ENCODE measurements around the gene TBC1D4.

Gene TBC1D4

GRCh38 chr13:75430436-75431209 lies 51.3 kb downstream of the TBC1D4 start:
- no peak for DNase-seq (ENCODE audit: low read depth)
- TF ChIP-seq CTCF (IDR thresholded peaks at IDR 0.05; ENCODE audit: low read length, missing control alignments): no peak
- no peak overlapping the region for H3K4me3 ChIP-seq (replicated peaks; ENCODE audit: low read depth, low read length)

GRCh38 chr13:75426421-75426820 lies 55.5 kb downstream of the TBC1D4 start:
- no peak for TF ChIP-seq CTCF (IDR thresholded peaks at IDR 0.05; ENCODE audit: low read length, missing control alignments)
- H3K4me3 ChIP-seq (replicated peaks; ENCODE audit: low read depth, low read length): no peak overlapping the region
- no peak for DNase-seq (ENCODE audit: low read depth)

- no peak for TF ChIP-seq CTCF (IDR thresholded peaks at IDR 0.05; ENCODE audit: low read length, missing control alignments)
- H3K4me3 ChIP-seq (replicated peaks; ENCODE audit: low read depth, low read length): no peak overlapping the region
- DNase-seq (ENCODE audit: low read depth): no peak
Observed at GRCh38 chr13:75425216-75426009, 56.6 kb downstream of the TBC1D4 start.

GRCh38 chr13:75423946-75424345 lies 58.0 kb downstream of the TBC1D4 start:
- no peak overlapping the region for H3K4me3 ChIP-seq (replicated peaks; ENCODE audit: low read depth, low read length)
- no peak for DNase-seq (ENCODE audit: low read depth)
- no peak for TF ChIP-seq CTCF (IDR thresholded peaks at IDR 0.05; ENCODE audit: low read length, missing control alignments)

DNA sequence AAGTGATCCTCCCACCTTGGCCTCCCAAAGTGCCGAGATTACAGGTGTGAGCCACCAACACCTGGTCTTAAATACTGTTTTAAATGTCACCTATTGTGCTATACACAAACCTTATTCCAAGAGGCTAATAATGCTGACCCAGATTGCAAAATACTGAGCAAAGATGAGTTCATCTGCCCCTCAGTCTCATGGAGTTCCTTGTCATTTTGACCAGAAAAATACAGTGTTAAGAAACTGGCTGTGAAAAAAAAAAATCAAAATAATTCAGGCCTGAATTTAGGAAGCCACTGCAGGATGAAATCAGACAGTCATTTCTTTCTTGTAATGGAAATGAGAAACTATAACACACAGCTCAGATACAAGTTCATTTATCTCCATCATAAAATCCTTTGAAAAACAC lies 59.9 kb downstream of the TBC1D4 start:
- H3K4me3 ChIP-seq (replicated peaks; ENCODE audit: low read depth, low read length): no peak overlapping the region
- no peak for TF ChIP-seq CTCF (IDR thresholded peaks at IDR 0.05; ENCODE audit: low read length, missing control alignments)
- DNase-seq (ENCODE audit: low read depth): no peak

DNA sequence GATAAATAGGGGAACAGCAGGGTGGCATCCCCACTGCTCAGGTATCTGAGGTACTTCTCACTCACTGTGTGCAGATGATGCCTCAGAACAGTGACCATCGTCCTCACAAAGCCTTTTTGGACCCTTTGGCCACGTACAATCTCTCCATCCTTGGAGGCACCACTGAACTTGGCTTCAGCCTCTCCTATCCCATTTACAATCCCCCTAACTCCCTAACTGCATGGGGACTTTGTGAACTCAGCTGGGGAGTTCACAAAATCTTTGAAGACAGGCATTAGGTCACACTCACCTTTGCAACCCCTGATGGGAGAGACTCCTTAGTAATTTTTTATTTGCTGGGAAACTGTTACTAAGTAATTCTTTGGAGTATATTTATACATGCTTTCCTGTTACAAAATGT lies 60.8 kb downstream of the TBC1D4 start:
- DNase-seq (ENCODE audit: low read depth): no peak
- no peak overlapping the region for H3K4me3 ChIP-seq (replicated peaks; ENCODE audit: low read depth, low read length)
- TF ChIP-seq CTCF (IDR thresholded peaks at IDR 0.05; ENCODE audit: low read length, missing control alignments): no peak
